ENCODE data around the gene TAF6L. TPM values are rescaled to one million over a fixed set of nuclear protein-coding genes. Genes with fewer than 3 reads are reported as not detected.

Gene TAF6L
- total and polyA plus RNA-seq, 9 of the 15 experiments (the other 6 are each of a cell fraction or from before 2014, with no cell fraction given), result 0.04 to 45.5 (median 20.8) TPM

- TF ChIP-seq L3MBTL2 (IDR thresholded peaks at IDR 0.05), result peak; percentile 99
- 0 out of 2 replicates have a peak, but pooled peaks have one; percentile 48 for TF ChIP-seq TAF7 (tag; IDR thresholded peaks at IDR 0.05)
- TF ChIP-seq ASH1L (IDR thresholded peaks at IDR 0.05; ENCODE audit: borderline replicate concordance, low read depth, partially characterized antibody), result no peak
- peak in 1 of 2 experiments; percentile 80; a peak in 2 of 4 replicates for TF ChIP-seq HDAC1 (IDR thresholded peaks at IDR 0.05)
- no peak for TF ChIP-seq ADNP (tag; IDR thresholded peaks at IDR 0.05)
- TF ChIP-seq RB1 (IDR thresholded peaks at IDR 0.05; ENCODE audit: low read depth), result peak; percentile 96
- peak; percentile 93 for TF ChIP-seq CCNT2 (IDR thresholded peaks at IDR 0.05; ENCODE audit: borderline replicate concordance, extremely low read depth, insufficient read length, low read depth, low read length)
- 0 out of 2 replicates have a peak, but pooled peaks have one; percentile 37 for TF ChIP-seq MYNN (IDR thresholded peaks at IDR 0.05)
- TF ChIP-seq MYNN (CRISPR knock-in tag; IDR thresholded peaks at IDR 0.05), result no peak
- peak; percentile 83; the same call in 1 of the 2 replicates for TF ChIP-seq POLR2AphosphoS5 (IDR thresholded peaks at IDR 0.05; ENCODE audit: control insufficient read depth, insufficient read depth, low read depth, low read length)
- peak; percentile 99 for TF ChIP-seq PHF8 (IDR thresholded peaks at IDR 0.05; ENCODE audit: borderline replicate concordance, low read length)
- TF ChIP-seq SETDB1 (IDR thresholded peaks at IDR 0.05; ENCODE audit: low read length), result no peak
- no peak for TF ChIP-seq ZNF174 (CRISPR knock-in tag; IDR thresholded peaks at IDR 0.05)
- peak; percentile 88; the same call in 1 of the 2 replicates for TF ChIP-seq MTA3 (IDR thresholded peaks at IDR 0.05; ENCODE audit: borderline replicate concordance)
- TF ChIP-seq C11orf30 (IDR thresholded peaks at IDR 0.05; ENCODE audit: low read depth), result 0 out of 2 replicates have a peak, but pooled peaks have one; percentile 28
- TF ChIP-seq, protein P1, sequence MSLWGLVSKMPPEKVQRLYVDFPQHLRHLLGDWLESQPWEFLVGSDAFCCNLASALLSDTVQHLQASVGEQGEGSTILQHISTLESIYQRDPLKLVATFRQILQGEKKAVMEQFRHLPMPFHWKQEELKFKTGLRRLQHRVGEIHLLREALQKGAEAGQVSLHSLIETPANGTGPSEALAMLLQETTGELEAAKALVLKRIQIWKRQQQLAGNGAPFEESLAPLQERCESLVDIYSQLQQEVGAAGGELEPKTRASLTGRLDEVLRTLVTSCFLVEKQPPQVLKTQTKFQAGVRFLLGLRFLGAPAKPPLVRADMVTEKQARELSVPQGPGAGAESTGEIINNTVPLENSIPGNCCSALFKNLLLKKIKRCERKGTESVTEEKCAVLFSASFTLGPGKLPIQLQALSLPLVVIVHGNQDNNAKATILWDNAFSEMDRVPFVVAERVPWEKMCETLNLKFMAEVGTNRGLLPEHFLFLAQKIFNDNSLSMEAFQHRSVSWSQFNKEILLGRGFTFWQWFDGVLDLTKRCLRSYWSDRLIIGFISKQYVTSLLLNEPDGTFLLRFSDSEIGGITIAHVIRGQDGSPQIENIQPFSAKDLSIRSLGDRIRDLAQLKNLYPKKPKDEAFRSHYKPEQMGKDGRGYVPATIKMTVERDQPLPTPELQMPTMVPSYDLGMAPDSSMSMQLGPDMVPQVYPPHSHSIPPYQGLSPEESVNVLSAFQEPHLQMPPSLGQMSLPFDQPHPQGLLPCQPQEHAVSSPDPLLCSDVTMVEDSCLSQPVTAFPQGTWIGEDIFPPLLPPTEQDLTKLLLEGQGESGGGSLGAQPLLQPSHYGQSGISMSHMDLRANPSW (CRISPR knock-in tag; IDR thresholded peaks at IDR 0.05), result peak; percentile 82; the same call in 1 of the 2 replicates
- peak; percentile 83 for TF ChIP-seq ZNF324 (CRISPR knock-in tag; IDR thresholded peaks at IDR 0.05)
- TF ChIP-seq MAZ (CRISPR knock-in tag; conservative IDR thresholded peaks at IDR 0.05 in 1 of 2, IDR thresholded peaks at IDR 0.05 in 1 of 2), result peak; percentile 85 to 92
- TF ChIP-seq NONO (IDR thresholded peaks at IDR 0.05; ENCODE audit: low read depth in 2 of 2, low read length in 1 of 2), result peak in 1 of 2 experiments; percentile 57; a peak in 1 of 4 replicates
- TF ChIP-seq OTX1 (CRISPR knock-in tag; IDR thresholded peaks at IDR 0.05), result peak; percentile 71; the same call in 1 of the 2 replicates
- TF ChIP-seq U2AF2 (optimal IDR thresholded peaks at IDR 0.05; ENCODE audit: low read depth, low read length), result no peak
- no peak for TF ChIP-seq PCBP2 (IDR thresholded peaks at IDR 0.05; ENCODE audit: low read depth, low read length, poor library complexity, severe bottlenecking)
- no peak for TF ChIP-seq XRCC4 (IDR thresholded peaks at IDR 0.05; ENCODE audit: extremely low read depth, insufficient read depth, insufficient read length)
- peak; percentile 74 for TF ChIP-seq TBP (optimal IDR thresholded peaks at IDR 0.05; ENCODE audit: low read depth, low read length)
- peak; percentile 80 for TF ChIP-seq CREB3L1 (IDR thresholded peaks at IDR 0.05; ENCODE audit: borderline replicate concordance, low read depth)
- TF ChIP-seq TARDBP (IDR thresholded peaks at IDR 0.05), result peak; percentile 57; the same call in 1 of the 2 replicates
Measured at GRCh38 chr11:62727165-62727871, 43.9 kb upstream of the TAF6L start, which contains the start of gene HNRNPUL2 (continued).
